ENCODE data around the gene RANBP9. TPM values are rescaled to one million over a fixed set of nuclear protein-coding genes. Genes with fewer than 3 reads are reported as not detected.

The RANBP9 gene
- total and polyA plus RNA-seq, 2 of the 13 experiments (the other 11 are each of a cell fraction or from before 2014, with no cell fraction given) = 26.6 to 30.6 TPM

DNA sequence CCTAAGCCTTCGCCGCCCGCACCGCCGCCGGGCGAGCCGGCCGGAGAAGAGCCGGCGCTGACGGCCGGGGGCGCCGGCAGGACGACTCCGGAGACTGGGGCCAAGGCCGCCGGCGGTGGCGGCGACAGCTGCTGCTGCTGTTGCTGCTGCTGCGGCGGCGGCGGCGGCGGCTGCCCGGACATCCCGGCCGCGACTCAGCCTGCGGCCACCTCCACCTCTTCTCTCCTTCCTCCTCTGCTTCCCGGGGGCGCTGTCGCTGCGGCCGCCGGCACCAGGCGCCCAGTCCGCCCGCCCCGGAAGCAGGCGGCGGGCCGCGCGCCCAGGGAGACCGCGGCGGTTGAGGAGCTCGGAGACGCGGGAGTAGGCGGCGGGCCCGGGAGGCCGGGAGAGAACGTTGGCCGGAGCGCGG, 307 bp downstream of the RANBP9 start:
- Histone ChIP-seq H3K27ac (ENCODE audit: extremely low read length, insufficient read depth, low read length) (peak overlapping the region; percentile 87), H3K4me2 (ENCODE audit: low read depth, low read length) (no peak overlapping the region), H2AFZ (ENCODE audit: low read length) (no peak overlapping the region), H3K4me3 (replicated peaks in 1 of 3; ENCODE audit: insufficient read depth in 1 of 3, low read depth in 2 of 3, low read length in 3 of 3) (peak overlapping the region; percentile 66 to 97 (median 92); a peak in 5 of 6 replicates), H3K36me3 (replicated peaks in 1 of 2; ENCODE audit: control insufficient read depth in 1 of 2, insufficient read depth in 2 of 2, low read length in 2 of 2) (no peaks in the 10 kb centered on the region), H3K4me1 (ENCODE audit: insufficient read depth, low read length) (peaks cover 50% of the 10 kb centered on the region), H3K79me2 (ENCODE audit: insufficient read depth, low read length) (peaks cover 46% of the 10 kb centered on the region), H3K9ac (ENCODE audit: insufficient read depth, low read depth, low read length) (peak overlapping the region; percentile 90), H4K20me1 (ENCODE audit: insufficient read depth, low read length) (peaks cover 17% of the 10 kb centered on the region), H3K27me3 (ENCODE audit: control insufficient read depth in 1 of 2, insufficient read depth in 2 of 2, low read length in 2 of 2) (no peaks in the 10 kb centered on the region; a peak in 1 of 5 replicates), H3K9me3 (ENCODE audit: low read length) (no peaks in the 10 kb centered on the region)
- 0% methylated on average over 21 of the region's 62 CpGs for WGBS (ENCODE audit: low lambda C conversion rate)
- POLR2A ChIA-PET = interaction anchor here (1.0 to 3.0 kb wide), 10 partner anchors 11 to 383 kb away, joined by 3 to 24 read pairs (median 8); partner anchors contain the start of genes MCUR1, NOL7, SIRT5 and TBC1D7
- CTCF ChIA-PET (ENCODE audit: low intra/inter-chr PET ratio, low total read pairs) = no interaction called here
- no peak for FAIRE-seq
- DNase-seq (ENCODE audit: low spot score) = no peak
- no TSS peak for BruUV-seq (replicated peaks)
- peak; percentile 48 for ATAC-seq
- in situ Hi-C loops (cut with HindIII; ENCODE audit: extremely low pct_ligation_motif_present, low pct_unique_long_range_greater_than_20kb) = no loop called here
- intact Hi-C loops (cut with micrococcal nuclease; ENCODE audit: unreplicated experiment) = loop anchor here (5.0 kb wide), 2 partner anchors 94 to 101 kb away; partner anchors contain the start of genes MCUR1 and NOL7
- TF ChIP-seq, protein P1, sequence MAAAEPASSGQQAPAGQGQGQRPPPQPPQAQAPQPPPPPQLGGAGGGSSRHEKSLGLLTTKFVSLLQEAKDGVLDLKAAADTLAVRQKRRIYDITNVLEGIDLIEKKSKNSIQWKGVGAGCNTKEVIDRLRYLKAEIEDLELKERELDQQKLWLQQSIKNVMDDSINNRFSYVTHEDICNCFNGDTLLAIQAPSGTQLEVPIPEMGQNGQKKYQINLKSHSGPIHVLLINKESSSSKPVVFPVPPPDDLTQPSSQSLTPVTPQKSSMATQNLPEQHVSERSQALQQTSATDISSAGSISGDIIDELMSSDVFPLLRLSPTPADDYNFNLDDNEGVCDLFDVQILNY (CRISPR knock-in tag; conservative IDR thresholded peaks at IDR 0.05) = 0 out of 2 replicates have a peak, but pooled peaks have one; percentile 23
- TF ChIP-seq ZNF484 (CRISPR knock-in tag; IDR thresholded peaks at IDR 0.05; ENCODE audit: borderline replicate concordance, low read depth) (no peak), ZNF558 (CRISPR knock-in tag; IDR thresholded peaks at IDR 0.05; ENCODE audit: borderline replicate concordance) (peak; percentile 6; the same call in 1 of the 2 replicates), HNRNPLL (IDR thresholded peaks at IDR 0.05; ENCODE audit: low read depth, low read length, poor library complexity, severe bottlenecking) (peak; percentile 7), ARNT2 (CRISPR knock-in tag; IDR thresholded peaks at IDR 0.05; ENCODE audit: low read depth) (no peak), CENPT (CRISPR knock-in tag; IDR thresholded peaks at IDR 0.05; ENCODE audit: low read depth) (0 out of 2 replicates have a peak, but pooled peaks have one; percentile 21), FOSL2 (CRISPR knock-in tag; IDR thresholded peaks at IDR 0.05) (0 out of 2 replicates have a peak, but pooled peaks have one; percentile 11), RAD21 (CRISPR knock-in tag; IDR thresholded peaks at IDR 0.05) (peak; percentile 48), NCOA1 (CRISPR knock-in tag; IDR thresholded peaks at IDR 0.05) (no peak), PITX1 (CRISPR knock-in tag; IDR thresholded peaks at IDR 0.05) (no peak), ZNF451 (CRISPR knock-in tag; IDR thresholded peaks at IDR 0.05) (0 out of 2 replicates have a peak, but pooled peaks have one; percentile 3), RBFOX2 (IDR thresholded peaks at IDR 0.05; ENCODE audit: low read depth, low read length) (peak; percentile 74), ZNF773 (CRISPR knock-in tag; IDR thresholded peaks at IDR 0.05; ENCODE audit: borderline replicate concordance) (peak; percentile 33; the same call in 1 of the 2 replicates)
- TF ChIP-seq, protein P2, sequence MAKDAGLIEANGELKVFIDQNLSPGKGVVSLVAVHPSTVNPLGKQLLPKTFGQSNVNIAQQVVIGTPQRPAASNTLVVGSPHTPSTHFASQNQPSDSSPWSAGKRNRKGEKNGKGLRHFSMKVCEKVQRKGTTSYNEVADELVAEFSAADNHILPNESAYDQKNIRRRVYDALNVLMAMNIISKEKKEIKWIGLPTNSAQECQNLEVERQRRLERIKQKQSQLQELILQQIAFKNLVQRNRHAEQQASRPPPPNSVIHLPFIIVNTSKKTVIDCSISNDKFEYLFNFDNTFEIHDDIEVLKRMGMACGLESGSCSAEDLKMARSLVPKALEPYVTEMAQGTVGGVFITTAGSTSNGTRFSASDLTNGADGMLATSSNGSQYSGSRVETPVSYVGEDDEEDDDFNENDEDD (CRISPR knock-in tag; IDR thresholded peaks at IDR 0.05; ENCODE audit: borderline replicate concordance) = 0 out of 2 replicates have a peak, but pooled peaks have one; percentile 34
- TF ChIP-seq, protein P3, sequence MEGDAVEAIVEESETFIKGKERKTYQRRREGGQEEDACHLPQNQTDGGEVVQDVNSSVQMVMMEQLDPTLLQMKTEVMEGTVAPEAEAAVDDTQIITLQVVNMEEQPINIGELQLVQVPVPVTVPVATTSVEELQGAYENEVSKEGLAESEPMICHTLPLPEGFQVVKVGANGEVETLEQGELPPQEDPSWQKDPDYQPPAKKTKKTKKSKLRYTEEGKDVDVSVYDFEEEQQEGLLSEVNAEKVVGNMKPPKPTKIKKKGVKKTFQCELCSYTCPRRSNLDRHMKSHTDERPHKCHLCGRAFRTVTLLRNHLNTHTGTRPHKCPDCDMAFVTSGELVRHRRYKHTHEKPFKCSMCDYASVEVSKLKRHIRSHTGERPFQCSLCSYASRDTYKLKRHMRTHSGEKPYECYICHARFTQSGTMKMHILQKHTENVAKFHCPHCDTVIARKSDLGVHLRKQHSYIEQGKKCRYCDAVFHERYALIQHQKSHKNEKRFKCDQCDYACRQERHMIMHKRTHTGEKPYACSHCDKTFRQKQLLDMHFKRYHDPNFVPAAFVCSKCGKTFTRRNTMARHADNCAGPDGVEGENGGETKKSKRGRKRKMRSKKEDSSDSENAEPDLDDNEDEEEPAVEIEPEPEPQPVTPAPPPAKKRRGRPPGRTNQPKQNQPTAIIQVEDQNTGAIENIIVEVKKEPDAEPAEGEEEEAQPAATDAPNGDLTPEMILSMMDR (CRISPR knock-in tag; IDR thresholded peaks at IDR 0.05) = peak; percentile 48
- TF ChIP-seq, protein P4, sequence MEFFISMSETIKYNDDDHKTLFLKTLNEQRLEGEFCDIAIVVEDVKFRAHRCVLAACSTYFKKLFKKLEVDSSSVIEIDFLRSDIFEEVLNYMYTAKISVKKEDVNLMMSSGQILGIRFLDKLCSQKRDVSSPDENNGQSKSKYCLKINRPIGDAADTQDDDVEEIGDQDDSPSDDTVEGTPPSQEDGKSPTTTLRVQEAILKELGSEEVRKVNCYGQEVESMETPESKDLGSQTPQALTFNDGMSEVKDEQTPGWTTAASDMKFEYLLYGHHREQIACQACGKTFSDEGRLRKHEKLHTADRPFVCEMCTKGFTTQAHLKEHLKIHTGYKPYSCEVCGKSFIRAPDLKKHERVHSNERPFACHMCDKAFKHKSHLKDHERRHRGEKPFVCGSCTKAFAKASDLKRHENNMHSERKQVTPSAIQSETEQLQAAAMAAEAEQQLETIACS (CRISPR knock-in tag; IDR thresholded peaks at IDR 0.05) = peak; percentile 79
